Activated CD4-positive, CD25-positive, alpha-beta regulatory T cell (primary cell): ENCODE measurements around the gene ATXN1.

Source experiments
- DNase-seq, 4 experiments: peaks; one replicate each; lab custom pipeline; 2025; lab: John Stamatoyannopoulos, UW

Gene ATXN1

GRCh38 chr6:16498237-16498636, 263.0 kb downstream of the ATXN1 start:
- no peak for DNase-seq

DNA sequence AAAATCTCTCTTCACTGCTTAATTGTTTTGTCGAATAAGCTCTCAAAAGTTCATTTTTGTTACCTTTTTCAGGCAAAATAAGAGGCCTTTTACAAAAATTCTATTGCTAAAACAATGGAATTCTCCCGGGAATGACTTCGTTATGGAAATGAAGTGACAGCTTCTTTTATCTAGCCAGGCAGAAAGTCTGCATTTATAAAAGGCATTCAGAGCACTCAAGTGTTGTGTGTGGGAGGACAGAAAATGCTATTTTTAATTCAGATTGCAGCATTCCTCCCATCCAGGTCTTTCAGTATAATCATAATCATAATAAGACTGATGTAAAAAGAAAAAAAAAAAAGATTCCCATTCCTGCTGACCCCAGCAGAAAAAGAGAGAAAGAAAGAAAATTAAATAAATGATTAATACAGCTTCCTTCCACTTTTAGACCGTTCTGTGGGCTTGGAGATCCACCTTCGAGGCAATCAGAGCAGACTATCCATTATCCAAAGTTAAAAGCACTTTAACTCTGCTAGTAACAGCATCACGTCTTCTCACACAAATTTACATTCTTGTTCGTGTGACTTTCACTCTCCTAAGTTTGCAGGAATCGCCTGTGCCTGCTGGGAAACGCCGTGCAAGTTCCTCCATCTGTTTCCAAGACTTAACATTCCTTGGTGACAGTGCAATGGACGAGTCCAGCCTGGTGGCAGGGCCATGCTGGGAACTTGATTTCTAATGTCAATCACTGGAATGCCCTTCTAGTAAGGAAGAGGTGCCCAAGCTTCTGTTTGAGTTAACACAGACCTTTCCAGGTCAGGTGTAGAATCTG, 264.1 kb downstream of the ATXN1 start:
- DNase-seq, result no peak

- no peak for DNase-seq
These were observed 265.1 kb downstream of the ATXN1 start for GRCh38 chr6:16496210-16496609.

GRCh38 chr6:16494793-16495192, 266.5 kb downstream of the ATXN1 start:
- no peak for DNase-seq

- no peak for DNase-seq
These were observed 267.5 kb downstream of the ATXN1 start for GRCh38 chr6:16493802-16494201.

DNA sequence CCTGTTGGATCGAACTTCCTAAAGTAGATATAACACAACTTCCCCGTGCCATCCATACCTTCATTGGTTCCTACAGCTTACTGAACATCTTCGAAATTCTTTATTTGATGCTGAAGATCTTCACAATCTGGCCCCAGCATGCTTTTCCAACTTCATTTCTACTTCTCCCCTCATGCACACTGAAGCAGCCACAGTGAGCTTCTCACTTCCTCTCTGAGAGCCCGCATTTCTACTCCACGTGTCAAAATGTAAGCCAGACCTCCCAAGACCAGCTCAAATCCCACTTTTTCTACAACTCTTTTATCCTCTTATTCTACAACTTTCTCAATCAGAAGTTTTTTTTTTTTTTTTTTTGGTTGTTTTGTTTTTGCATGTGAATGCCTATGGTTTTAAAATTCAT, 268.1 kb downstream of the ATXN1 start:
- DNase-seq, result no peak

DNA sequence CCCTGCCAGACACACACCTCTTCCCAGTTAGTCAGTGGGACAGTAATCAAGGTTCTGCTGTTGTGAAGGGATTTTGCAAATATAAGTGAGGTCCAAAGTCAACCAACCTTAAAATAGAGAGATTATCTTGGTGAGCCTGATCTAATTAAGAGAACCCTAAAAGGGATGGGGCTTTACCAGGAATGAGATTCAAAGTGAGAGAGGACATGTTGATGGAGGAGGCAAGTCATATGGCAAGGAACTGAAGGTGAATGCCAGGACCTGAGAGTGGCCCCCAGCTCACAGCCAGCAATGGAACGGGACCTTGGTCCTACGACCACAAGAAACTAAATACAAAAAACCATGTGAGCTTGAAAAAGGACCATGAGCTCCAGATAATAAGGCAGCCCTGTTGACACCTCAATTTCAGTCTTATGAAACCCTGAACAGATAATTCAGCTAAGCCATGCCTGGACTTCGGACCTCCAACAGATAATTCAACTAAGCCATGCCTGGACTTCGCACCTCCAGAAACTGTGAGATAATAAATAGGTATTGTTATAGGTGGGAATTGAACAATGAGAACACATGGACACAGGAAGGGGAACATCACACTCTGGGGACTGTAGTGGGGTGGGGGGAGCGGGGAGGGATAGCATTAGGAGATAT, 269.5 kb downstream of the ATXN1 start:
- no peak for DNase-seq

DNA sequence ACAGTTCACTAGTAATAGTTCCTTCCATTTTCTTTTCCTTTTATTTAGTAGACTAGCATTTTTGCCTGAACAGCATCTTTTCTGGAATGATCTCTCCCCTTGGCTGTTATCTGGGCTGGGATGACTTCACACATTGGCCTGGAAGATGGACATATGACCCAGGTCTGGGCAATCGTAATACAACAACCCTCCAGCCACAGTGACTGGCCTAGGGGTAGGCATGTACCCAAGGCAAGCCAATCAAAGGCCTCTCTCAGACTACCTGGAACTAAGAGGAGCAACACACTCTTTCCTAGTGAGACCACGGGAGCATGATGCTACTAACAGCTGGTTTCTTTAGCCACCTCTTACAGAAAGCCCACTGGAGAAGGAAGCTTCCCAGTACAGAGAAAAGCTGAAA, 270.6 kb downstream of the ATXN1 start:
- DNase-seq, result no peak

DNA sequence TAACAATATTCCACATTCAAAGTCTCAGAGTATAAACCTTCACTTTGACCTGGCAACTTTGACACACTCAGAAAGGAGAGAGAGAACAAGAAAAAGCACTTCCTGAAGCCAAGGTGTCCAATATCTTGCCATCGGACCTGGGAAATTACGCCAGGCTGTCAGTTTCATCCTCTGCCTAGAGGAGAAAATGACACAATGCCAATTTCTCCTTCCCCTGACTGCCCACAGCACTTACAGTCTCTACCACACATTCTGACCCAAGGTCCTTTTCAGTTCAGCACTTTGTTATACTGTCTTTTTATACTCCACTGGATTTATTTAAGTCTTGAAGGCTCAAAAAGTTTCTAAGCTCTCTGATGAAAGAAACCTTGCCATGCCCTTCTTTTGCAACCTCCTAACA, 272.4 kb downstream of the ATXN1 start:
- DNase-seq, result no peak

DNA sequence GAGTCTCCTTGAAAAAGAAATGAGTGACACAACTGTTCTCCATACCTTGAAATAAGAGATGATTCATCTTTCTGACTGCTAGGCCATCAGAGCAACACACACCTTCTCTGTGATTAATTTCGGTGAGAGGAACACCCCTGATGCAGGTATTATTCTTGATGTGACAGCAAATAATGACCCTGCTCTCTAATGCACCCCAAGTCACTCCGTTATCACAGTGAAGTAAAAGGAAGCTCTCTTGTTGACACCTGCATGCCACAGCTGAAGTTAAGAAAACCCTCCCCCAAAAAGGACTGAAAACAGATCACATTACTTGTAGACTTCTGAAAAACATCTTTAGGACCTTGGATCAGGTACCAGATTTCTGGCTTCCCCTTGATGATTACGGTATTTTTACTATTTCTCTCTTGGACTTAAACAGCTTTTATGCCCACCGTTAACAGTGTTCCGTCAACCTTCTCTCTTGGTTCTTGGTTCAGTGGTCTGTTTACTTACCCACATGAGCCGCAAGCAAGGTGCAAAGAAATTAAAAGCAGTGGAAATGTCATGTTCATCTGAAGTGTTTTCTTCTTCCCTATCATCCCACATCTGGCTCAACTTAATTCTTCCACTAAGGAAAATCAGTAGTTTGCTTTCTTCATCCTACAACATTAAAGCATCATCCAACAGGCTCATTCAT, 273.1 kb downstream of the ATXN1 start:
- no peak for DNase-seq

- peak in 1 of 4 experiments; percentile 28 for DNase-seq
These were observed 274.6 kb downstream of the ATXN1 start for GRCh38 chr6:16486661-16487060.

DNA sequence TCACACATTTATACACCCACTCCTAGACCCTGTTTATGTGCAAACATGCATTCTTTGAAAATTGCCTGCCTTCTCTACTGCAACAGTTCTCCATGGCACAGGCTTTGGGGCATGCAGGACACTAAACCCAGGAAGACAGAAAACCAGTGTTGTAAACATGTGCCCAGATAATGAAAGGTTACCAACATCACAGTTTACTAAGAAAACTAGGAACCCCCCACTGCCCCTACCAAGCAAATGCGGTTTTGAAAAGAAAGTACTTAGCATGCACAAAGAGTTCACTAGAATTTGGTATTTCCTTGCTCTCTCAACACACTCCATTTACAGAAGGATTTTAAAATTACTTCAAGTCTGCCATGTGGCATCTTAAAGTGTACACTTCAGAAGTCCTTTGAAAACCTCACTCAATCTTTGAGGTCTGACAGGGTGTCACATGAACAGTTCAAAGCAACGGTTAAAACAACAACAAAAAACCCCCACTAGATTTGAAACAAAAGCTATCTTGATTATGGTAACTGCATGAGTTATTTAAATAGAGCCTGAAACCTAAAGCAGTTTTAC, 277.9 kb downstream of the ATXN1 start:
- no peak for DNase-seq

GRCh38 chr6:16482702-16483314, 278.5 kb downstream of the ATXN1 start:
- DNase-seq, result no peak

DNA sequence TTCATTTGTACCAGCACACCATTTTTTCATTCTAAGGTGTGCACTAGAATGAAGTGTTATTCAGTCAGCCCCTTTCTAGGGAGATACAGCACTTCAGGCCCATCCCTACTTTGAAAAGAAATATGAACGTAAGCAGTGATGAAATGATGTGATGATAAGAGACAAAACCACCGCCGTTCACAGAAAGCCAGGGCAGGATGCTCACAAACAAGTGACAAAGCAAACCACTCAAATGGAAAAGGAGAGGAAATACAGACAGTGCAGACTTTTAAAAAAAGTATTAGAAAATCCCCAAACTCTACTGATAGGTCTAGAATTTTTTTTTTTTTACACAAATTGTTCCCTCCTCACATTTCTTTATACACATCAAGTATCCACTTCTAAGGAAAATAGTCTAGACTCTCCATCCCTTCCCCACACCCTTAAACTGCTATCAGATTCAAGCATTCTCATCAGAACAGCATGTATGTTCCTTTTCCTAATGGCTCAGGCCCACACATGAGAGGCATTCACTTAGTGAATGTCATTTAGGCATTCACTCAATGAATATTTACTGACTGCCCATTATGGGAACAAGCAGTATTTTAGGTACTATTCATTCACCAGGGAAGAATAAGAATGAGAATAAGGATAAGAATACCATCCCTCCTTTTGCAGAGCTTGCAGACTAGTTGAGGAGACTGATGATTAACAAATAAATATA, 279.4 kb downstream of the ATXN1 start:
- DNase-seq, result peak in 2 of 4 experiments; percentile 22 to 23

- DNase-seq, result no peak
These were observed 280.3 kb downstream of the ATXN1 start for GRCh38 chr6:16480763-16481560.

- no peak for DNase-seq
These were observed 283.7 kb downstream of the ATXN1 start for GRCh38 chr6:16477367-16478149.

DNA sequence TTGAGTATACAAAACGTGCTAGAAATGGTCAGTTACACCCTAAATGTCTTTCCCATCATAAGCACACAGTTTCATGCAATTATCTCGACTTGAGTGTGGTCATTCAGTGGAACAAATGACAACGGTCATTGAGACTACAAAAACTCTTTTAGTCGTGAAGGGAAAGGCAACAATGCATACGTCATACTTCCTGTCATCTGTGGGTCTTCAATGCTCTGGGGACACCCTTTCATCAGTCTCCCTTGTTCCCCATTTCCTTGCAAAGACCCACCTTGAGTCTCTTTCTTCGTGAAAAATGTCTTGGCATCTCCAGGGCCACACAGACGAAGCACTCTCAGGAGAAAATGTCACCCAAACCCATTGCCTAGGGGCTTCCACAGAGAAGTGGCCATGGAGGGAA, 284.4 kb downstream of the ATXN1 start:
- no peak for DNase-seq

DNA sequence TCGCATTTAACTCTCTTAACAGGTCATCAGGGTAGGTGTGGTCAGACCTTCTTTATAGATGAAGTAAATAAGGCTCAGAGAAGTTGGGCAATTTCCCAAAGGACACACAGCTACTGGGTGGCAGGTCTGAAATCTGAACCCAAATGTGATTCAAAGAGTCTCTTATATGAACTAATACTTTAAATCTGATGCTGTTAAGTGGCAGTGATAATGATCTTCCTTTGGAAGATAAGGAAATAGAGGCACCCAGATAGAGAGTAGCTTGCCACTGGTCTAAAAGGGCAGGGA, 285.8 kb downstream of the ATXN1 start:
- no peak for DNase-seq

- no peak for DNase-seq
These were observed 286.3 kb downstream of the ATXN1 start for GRCh38 chr6:16474772-16475493.
